Neural cell (in vitro differentiated cells): ENCODE results near the gene CAMK1D. TPM values are rescaled to one million over a fixed set of nuclear protein-coding genes. Genes with fewer than 3 reads are reported as not detected.

Source experiments
- H2AFZ ChIP-seq: fragments of 200-600, 300-800 bp; sonication (generic), shearing (Covaris generic); 2 replicates; pipeline ENCODE4 v1.6.0; 2014; ENCODE audit warnings: low read depth, mild to moderate bottlenecking, antibody characterized with exemption, low read length, moderate library complexity
- H3F3A ChIP-seq: fragments of 200-600 bp; shearing (Covaris generic); 2 replicates; pipeline ENCODE4 v1.6.1; 2016; ENCODE audit warnings: mild to moderate bottlenecking, moderate library complexity, mixed read lengths, antibody characterized with exemption, low read length; ENCODE audit not compliant: insufficient read depth, poor library complexity, severe bottlenecking
- H3K27ac ChIP-seq: fragments of 200-600, 300-800 bp; sonication (generic), shearing (Covaris generic); 2 replicates; pipeline ENCODE4 v1.5.1; 2014; ENCODE audit warnings: mild to moderate bottlenecking, low read length, moderate library complexity
- H3K27me3 ChIP-seq: fragments of 300-800, 200-600 bp; sonication (generic), shearing (Covaris generic); 2 replicates; pipeline ENCODE4 v1.6.0; 2014; ENCODE audit warnings: mild to moderate bottlenecking, low read depth, low read length, moderate library complexity; ENCODE audit not compliant: insufficient read depth
- H3K36me3 ChIP-seq: fragments of 300-800, 200-600 bp; sonication (generic), shearing (Covaris generic); 2 replicates; pipeline ENCODE4 v1.5.1; 2014; ENCODE audit warnings: mild to moderate bottlenecking, antibody characterized with exemption, low read length, moderate library complexity; ENCODE audit not compliant: insufficient read depth
- H3K4me2 ChIP-seq: fragments of 300-800, 200-600 bp; sonication (generic), shearing (Covaris generic); 2 replicates; pipeline ENCODE4 v1.6.0; 2014; ENCODE audit warnings: mild to moderate bottlenecking, low read length
- H3K4me3 ChIP-seq: fragments of 300-800, 200-600 bp; sonication (generic), shearing (Covaris generic); 2 replicates; pipeline ENCODE4 v1.5.1; 2014; ENCODE audit warnings: mild to moderate bottlenecking, low read length, moderate library complexity
- H3K79me2 ChIP-seq: fragments of 200-600 bp; shearing (Covaris generic); replicated peaks from 2 replicates; pipeline ENCODE4 v1.6.0; 2014; ENCODE audit warnings: mild to moderate bottlenecking, low read length, moderate library complexity; ENCODE audit not compliant: insufficient read depth
- H3K9ac ChIP-seq: fragments of 300-800, 200-600 bp; sonication (generic), shearing (Covaris generic); 2 replicates; pipeline ENCODE4 v1.6.1; 2016; ENCODE audit warnings: mild to moderate bottlenecking, low read length, mixed read lengths
- H3K9me2 ChIP-seq: fragments of 200-600 bp; shearing (Covaris generic); 2 replicates; pipeline ENCODE4 v1.6.1; 2016; ENCODE audit warnings: mild to moderate bottlenecking, low read length, mixed read lengths; ENCODE audit not compliant: insufficient read depth
- H3K9me3 ChIP-seq: fragments of 200-600, 300-800 bp; sonication (generic), shearing (Covaris generic); 2 replicates; pipeline ENCODE4 v1.6.1; 2016; ENCODE audit warnings: mild to moderate bottlenecking, mixed run types, low read length, moderate library complexity, mixed read lengths
- H4K20me1 ChIP-seq: fragments of 200-600 bp; shearing (Covaris generic); 2 replicates; pipeline ENCODE4 v1.6.1; 2016; ENCODE audit warnings: mild to moderate bottlenecking, mixed run types; ENCODE audit not compliant: insufficient read depth
- CTCF ChIP-seq: fragments of 450-650 bp; IDR thresholded peaks from 2 replicates; pipeline ENCODE4 v1.5.1; 2014; ENCODE audit warnings: antibody characterized with exemption, mild to moderate bottlenecking, moderate library complexity; ENCODE audit not compliant: poor library complexity, severe bottlenecking
- EP300 ChIP-seq: fragments of 450-650 bp; conservative IDR thresholded peaks from 2 replicates; pipeline ENCODE4 v1.6.1; 2014; ENCODE audit warnings: antibody characterized with exemption, mild to moderate bottlenecking, moderate library complexity; ENCODE audit not compliant: poor library complexity, severe bottlenecking
- EZH2 ChIP-seq: fragments of 200-600, 300-800 bp; shearing (Covaris generic), sonication (generic); IDR thresholded peaks from 2 replicates; pipeline ENCODE4 v1.6.1; 2014; ENCODE audit warnings: antibody characterized with exemption, low read length, borderline replicate concordance, mild to moderate bottlenecking; ENCODE audit not compliant: insufficient read depth, poor library complexity, severe bottlenecking
- MXI1 ChIP-seq: fragments of 450-650 bp; conservative IDR thresholded peaks from 2 replicates; pipeline ENCODE4 v1.6.1; 2014; ENCODE audit warnings: antibody characterized with exemption, mild to moderate bottlenecking; ENCODE audit not compliant: poor library complexity, severe bottlenecking
- POLR2AphosphoS5 ChIP-seq: IDR thresholded peaks from 2 replicates; pipeline ENCODE4 v1.6.1; 2012
- RAD21 ChIP-seq: fragments of 450-650 bp; conservative IDR thresholded peaks from 2 replicates; pipeline ENCODE4 v1.6.1; 2014; ENCODE audit warnings: antibody characterized with exemption, mild to moderate bottlenecking, moderate library complexity
- REST ChIP-seq: IDR thresholded peaks from 2 replicates; pipeline ENCODE4 v1.6.1; 2012; ENCODE audit warnings: borderline replicate concordance
- SMC3 ChIP-seq: fragments of 450-650 bp; conservative IDR thresholded peaks from 2 replicates; pipeline ENCODE4 v1.6.1; 2014; ENCODE audit warnings: antibody characterized with exemption, mild to moderate bottlenecking, moderate library complexity; ENCODE audit not compliant: poor library complexity
- TAF1 ChIP-seq: IDR thresholded peaks from 2 replicates; pipeline ENCODE4 v1.6.1; 2012; ENCODE audit warnings: low read depth
- polyA plus RNA-seq: library from polyadenylated mRNA; depleted of rRNA; stranded (reverse); fragments of >200 nt; gene quantifications from 2 replicates; pipeline ENCODE4 v1.2.3, GENCODE V29; 2014

Gene CAMK1D
- polyA plus RNA-seq, 1 donor from 2014 or later, result 13.8 TPM

- no peak overlapping the region for H3K4me3 ChIP-seq
- no peaks in the 10 kb centered on the region for H3K27me3 ChIP-seq
- no peak overlapping the region for H3K27ac ChIP-seq
- H3K9ac ChIP-seq, result no peak overlapping the region
- no peaks in the 10 kb centered on the region for H3K9me3 ChIP-seq
- H3K4me2 ChIP-seq, result no peak overlapping the region
- TF ChIP-seq MXI1, result no peak
- TF ChIP-seq POLR2AphosphoS5, result peak; percentile 42
- no peaks in the 10 kb centered on the region for H3K79me2 ChIP-seq
- H3K36me3 ChIP-seq, result no peaks in the 10 kb centered on the region
- no peaks in the 10 kb centered on the region for H3K9me2 ChIP-seq
- H4K20me1 ChIP-seq, result no peaks in the 10 kb centered on the region
- no peak overlapping the region for H2AFZ ChIP-seq
- no peaks in the 10 kb centered on the region for H3F3A ChIP-seq
These were observed 265.0 kb downstream of the CAMK1D start for GRCh38 chr10:12614177-12614995.

- Histone ChIP-seq H3F3A (no peaks in the 10 kb centered on the region), H3K4me2 (no peak overlapping the region), H3K36me3 (no peaks in the 10 kb centered on the region), H3K4me3 (no peak overlapping the region), H3K79me2 (no peaks in the 10 kb centered on the region), H3K9me3 (no peaks in the 10 kb centered on the region), H4K20me1 (no peaks in the 10 kb centered on the region), H3K9me2 (no peaks in the 10 kb centered on the region), H3K9ac (no peak overlapping the region), H3K27me3 (no peaks in the 10 kb centered on the region), H2AFZ (no peak overlapping the region), H3K27ac (no peak overlapping the region)
- TF ChIP-seq REST (no peak), TAF1 (no peak), SMC3 (no peak), EZH2 (no peak), CTCF (no peak), POLR2AphosphoS5 (no peak), MXI1 (no peak), EP300 (no peak), RAD21 (no peak)
These were observed 266.2 kb downstream of the CAMK1D start for GRCh38 chr10:12615296-12616220.
